GDM1 (cell line): Measurements from ENCODE around the gene ASAH2B.

ENCODE experiments used
- DNase-seq: peaks from one replicate; lab custom pipeline; 2025; lab: John Stamatoyannopoulos, UW

ASAH2B gene

DNA sequence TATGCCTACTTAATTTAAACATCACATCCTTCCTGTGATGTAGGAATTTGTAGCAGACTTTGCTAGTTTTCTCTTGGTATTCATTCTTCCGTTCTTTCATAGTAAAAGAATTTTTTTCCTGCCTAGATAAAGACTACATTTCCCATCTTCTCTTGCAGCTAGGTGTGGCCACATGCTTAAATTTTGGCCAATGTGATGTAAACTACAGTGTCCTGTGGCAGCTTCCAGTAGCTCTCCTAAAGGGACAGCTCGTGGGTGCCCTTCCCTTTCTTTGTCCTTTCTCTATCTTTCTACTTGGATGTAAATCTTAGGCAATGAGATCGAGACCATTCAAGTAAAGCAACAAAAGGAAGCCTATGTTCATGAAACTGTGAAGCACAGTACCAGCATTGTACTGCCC lies 58.6 kb downstream of the ASAH2B start:
- DNase-seq = no peak

DNA sequence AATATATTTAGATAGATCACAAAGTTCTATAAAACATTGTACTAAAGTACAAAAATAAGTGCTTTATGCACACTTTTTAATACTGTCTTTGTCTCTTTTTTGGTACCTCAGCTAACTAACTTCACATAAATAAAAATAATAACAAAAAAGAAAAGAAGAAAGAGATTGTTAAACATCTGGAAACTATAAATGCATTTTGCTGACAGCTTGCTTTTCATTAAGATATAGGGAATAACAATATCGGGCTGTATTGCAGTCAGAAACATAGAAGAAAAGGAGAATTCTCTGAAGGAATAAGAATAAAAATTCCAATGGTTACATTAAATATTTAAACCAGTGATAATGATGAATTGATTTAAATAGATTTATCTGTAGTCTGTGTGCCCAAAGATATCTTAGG lies 59.9 kb downstream of the ASAH2B start:
- DNase-seq = no peak

DNA sequence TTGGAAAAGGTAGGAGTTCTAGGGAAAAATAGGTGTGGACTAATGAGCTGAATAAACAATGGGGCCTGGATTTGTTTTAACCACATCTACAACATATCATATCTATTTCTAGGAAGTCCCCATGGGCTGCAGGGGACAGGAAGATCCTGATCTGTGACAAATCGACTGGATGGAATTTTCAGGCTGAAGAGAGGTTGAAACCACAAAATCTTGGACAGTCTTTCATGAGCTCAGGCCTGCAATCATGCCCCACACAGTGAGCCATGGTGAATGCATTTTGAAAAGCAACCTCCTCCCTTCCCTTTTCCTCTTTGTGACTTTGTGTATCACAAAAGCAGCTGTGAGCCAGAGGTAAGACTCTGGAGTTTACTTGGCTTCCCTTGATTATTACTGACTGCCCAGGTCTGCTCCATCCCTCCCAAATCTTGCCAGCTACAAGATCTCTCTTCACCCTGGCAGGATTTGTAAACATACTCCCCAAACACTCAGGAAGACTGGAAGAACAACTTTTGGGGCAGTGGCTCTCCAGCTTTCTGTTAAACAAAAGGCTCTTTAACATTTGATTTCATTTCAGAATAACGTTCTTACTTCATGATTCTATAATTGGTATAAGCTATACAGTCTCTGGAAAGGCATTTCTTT lies 66.4 kb downstream of the ASAH2B start:
- DNase-seq = no peak

DNA sequence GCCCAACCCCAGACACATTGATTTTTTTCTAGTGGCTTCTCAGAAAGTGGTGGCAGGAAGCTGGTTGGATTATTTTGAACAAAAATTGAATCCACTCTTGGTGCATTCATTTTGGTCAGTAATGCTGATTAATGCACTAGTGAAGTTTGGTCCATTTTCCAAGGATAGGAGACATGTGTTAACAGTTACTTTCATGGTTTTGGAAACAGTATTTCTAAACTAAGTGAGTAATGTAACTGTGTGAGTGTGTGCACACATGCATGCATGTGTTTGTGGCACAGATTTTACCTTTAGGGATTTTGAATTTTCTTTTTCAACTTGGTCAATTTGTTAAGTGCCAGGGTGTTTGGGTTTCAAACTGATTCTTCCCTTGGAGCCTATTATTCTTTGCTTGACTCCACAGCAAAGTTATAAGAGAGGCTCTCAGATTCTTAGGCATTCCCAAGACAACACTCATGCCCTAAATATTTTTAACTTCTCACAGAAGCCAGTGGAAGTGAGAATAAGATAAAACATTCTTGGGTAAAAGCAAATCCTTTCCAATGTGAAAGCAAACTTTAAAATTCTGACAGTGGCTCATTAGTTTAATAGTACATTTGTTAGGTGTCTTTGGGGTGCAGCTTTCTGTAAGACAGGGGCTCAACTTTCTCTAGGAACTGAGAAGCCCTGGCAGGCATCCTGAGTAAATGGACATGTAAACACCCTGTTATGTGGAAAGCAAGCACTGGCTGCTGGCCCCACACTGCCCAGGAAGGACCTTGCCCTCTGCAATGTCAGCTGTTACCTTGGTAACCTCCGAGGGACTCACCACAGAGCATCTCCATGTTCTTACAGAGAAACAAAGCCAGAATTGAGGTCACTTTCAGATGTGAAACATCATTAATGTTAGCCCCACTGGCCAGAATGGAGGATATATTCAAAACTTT lies 68.4 kb downstream of the ASAH2B start:
- no peak for DNase-seq
